Testis (tissue), 2 donors: Measurements from ENCODE around the gene STAP2.

Experiments used
- POLR2A ChIP-seq: fragments of 450-650 bp; IDR thresholded peaks from one replicate; pipeline ENCODE4 v1.6.1; 2017; ENCODE audit warnings: antibody characterized with exemption, mild to moderate bottlenecking, moderate library complexity
- TF ChIP-seq, protein P1 (sequence below), 3 experiments: fragments of 450-650 bp in 2 of 3; fragments of 200-600 bp in 1 of 3; sonication (generic) in 1 of 3; IDR thresholded peaks; one replicate each; pipeline ENCODE4 v1.5.1; 2016 to 2019; ENCODE audit warnings: antibody characterized with exemption in 3 of 3, mild to moderate bottlenecking in 2 of 3, moderate library complexity in 1 of 3

DNA sequence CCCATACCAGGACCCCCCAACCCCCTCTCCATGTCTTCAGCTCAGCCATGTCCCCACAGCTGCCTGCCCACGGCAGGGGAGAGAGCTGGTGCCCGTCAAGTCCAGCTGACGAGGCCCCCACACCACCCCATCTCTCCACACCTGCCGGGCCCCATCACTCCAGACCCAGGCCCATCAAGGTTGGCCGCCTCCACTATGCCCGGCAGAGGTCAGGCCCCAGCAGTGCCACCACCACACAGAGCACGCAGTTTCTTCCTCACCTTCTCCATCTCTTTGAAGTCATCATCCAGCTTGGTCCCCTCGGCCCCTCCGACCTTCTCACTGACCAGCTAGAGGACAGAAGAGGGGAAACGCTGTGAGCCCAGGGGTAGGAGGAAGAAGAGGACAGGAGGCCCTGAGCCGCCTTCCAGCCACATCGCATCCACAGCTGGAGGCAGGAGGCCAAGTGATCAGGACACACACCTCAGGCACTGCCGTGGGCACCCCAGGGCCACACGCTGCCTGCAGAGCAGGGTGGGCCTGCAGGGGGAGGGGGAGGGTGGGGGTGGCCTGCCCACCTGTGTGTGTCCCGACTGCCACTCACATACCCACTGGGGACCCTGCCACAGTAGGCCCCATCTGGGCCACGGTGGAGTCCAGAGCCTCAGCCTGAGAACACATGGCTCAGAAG, 28.2 kb upstream of the STAP2 start:
- TF ChIP-seq, protein P1, sequence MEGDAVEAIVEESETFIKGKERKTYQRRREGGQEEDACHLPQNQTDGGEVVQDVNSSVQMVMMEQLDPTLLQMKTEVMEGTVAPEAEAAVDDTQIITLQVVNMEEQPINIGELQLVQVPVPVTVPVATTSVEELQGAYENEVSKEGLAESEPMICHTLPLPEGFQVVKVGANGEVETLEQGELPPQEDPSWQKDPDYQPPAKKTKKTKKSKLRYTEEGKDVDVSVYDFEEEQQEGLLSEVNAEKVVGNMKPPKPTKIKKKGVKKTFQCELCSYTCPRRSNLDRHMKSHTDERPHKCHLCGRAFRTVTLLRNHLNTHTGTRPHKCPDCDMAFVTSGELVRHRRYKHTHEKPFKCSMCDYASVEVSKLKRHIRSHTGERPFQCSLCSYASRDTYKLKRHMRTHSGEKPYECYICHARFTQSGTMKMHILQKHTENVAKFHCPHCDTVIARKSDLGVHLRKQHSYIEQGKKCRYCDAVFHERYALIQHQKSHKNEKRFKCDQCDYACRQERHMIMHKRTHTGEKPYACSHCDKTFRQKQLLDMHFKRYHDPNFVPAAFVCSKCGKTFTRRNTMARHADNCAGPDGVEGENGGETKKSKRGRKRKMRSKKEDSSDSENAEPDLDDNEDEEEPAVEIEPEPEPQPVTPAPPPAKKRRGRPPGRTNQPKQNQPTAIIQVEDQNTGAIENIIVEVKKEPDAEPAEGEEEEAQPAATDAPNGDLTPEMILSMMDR (IDR thresholded peaks at IDR 0.05) = no peak
- no peak for TF ChIP-seq POLR2A
